Skin of body (tissue), 3 donors: Measurements from ENCODE around the gene AASS. TPM values are rescaled to one million over a fixed set of nuclear protein-coding genes. Genes with fewer than 3 reads are reported as not detected.

Experiments used
- DNase-seq: peaks from one replicate; lab custom pipeline; 2025; lab: John Stamatoyannopoulos, UW
- small RNA-seq: library from RNA; depleted of rRNA; stranded (forward); fragments of <200 nt; gene quantifications from one replicate; pipeline ENCODE3, GENCODE V24; 2014; ENCODE audit warnings: low replicate concordance
- total RNA-seq: library from RNA; depleted of rRNA; stranded (reverse); fragments of >200 nt; gene quantifications from one replicate; pipeline ENCODE4 v1.2.3, GENCODE V29; 2014

Gene AASS
- total RNA-seq, 1 donor from 2014 or later = 33.1 TPM

DNA sequence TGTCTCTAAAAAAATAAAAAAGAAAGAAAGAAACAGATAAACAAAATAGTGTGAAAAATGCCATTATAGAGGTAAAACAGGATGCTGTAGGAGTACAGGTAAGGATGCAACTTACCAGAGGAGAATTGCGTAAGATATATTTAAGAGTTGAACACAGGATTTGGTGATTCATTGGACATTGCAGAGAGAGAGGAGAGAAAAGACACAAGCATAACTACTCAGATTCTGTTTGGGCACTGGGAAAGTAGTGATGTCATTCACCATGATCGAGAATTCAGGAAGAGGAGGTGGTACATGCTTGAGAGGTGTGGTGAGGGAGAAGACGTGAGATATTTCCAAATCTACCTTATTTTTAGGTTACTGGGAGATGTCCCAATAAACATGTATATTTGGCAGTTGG is 97.6 kb downstream of the AASS start:
- no peak for DNase-seq

DNA sequence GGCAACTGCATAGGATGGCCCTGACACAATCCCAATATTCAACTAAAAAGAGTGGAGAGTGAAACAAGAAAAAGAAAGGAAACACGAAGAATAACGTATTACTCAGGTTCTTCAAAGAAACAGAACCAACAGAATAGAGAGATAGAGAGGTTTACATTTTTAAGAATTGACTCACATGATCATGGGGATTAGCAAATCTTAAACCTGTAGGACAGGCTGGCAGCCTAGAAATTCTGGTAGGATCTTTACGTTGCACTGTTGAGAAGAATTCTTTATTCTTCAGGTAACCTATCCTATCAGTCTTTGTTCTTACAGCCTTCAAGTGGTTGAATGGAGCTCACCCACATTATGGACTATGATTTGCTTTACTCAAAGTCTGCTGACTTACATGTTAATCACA is 103.9 kb downstream of the AASS start:
- no peak for DNase-seq

GRCh38 chr7:122038904-122039303 is 105.1 kb downstream of the AASS start:
- no peak for DNase-seq

- no peak for DNase-seq
Measured at GRCh38 chr7:122038134-122038533, 105.9 kb downstream of the AASS start.

GRCh38 chr7:122035876-122036275 is 108.2 kb downstream of the AASS start:
- DNase-seq = no peak

- DNase-seq = no peak
Measured at GRCh38 chr7:122033641-122034040, 110.4 kb downstream of the AASS start.

DNA sequence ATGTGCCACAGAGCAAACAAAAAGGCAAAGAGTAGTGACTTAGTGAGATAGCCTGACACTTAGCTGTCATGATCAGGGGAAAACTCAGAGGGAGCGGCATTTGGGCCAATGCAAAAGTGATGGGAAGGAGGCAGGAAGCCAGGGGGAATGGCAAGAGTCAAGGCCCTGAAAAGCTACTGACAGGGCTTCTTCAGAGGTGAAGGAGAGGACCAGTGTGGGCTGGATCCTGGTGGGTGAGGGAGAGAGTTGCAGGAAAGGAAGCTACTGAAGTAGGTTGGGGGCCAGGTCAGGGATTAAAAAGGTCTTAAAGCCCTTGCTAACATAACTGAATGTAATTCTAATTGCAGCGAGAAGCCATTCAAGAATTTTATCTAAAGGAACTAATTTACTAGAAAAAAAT is 117.0 kb downstream of the AASS start:
- DNase-seq = no peak

Small RNA genes within 50 kb of the gene (small RNA-seq; reads per million reads assigned to genes)
- gene RNU7-154P = not detected

Other genes starting within 250 kb of the AASS start
- not detected for gene FEZF1, start 160.5 kb upstream of the AASS start, total RNA-seq